GM12875 (cell line): Measurements from ENCODE around the gene CD300LD.
"Not testable (repeated sequence)": the region's sequence is repeated elsewhere in the genome, so short reads cannot be mapped to it uniquely, and the experiment has no call there.

ENCODE experiments used
- H3K4me3 ChIP-seq: one replicate; pipeline ENCODE4 v1.5.1; 2011; ENCODE audit warnings: low read depth, low read length, control low read depth
- TF ChIP-seq, protein P1 (sequence below): IDR thresholded peaks from 2 replicates; pipeline ENCODE4 v1.5.1; 2011; ENCODE audit warnings: low read depth, mild to moderate bottlenecking, control low read depth, inconsistent platforms, low read length, moderate library complexity, borderline replicate concordance; ENCODE audit not compliant: insufficient read depth

The CD300LD gene

DNA sequence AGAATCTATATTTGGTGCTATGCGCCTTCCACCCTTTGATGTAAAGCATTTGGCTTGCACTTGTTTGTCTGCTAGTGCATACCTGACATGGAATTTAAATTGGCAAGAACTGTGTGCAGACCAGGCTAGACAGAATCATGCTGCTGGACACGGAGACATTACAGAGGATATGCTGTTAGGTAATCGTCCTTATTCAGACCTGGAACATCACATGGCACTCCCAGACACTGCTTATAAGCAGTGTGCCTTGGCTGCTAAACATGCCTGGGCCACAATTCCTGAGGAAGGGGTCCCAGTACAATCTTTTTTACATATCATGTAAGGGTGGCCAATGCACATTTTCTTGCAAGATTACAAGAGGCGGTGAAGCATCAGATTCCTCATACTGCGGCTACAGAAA, 6.4 kb downstream of the CD300LD start:
- TF ChIP-seq, protein P1, sequence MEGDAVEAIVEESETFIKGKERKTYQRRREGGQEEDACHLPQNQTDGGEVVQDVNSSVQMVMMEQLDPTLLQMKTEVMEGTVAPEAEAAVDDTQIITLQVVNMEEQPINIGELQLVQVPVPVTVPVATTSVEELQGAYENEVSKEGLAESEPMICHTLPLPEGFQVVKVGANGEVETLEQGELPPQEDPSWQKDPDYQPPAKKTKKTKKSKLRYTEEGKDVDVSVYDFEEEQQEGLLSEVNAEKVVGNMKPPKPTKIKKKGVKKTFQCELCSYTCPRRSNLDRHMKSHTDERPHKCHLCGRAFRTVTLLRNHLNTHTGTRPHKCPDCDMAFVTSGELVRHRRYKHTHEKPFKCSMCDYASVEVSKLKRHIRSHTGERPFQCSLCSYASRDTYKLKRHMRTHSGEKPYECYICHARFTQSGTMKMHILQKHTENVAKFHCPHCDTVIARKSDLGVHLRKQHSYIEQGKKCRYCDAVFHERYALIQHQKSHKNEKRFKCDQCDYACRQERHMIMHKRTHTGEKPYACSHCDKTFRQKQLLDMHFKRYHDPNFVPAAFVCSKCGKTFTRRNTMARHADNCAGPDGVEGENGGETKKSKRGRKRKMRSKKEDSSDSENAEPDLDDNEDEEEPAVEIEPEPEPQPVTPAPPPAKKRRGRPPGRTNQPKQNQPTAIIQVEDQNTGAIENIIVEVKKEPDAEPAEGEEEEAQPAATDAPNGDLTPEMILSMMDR, result no peak

DNA sequence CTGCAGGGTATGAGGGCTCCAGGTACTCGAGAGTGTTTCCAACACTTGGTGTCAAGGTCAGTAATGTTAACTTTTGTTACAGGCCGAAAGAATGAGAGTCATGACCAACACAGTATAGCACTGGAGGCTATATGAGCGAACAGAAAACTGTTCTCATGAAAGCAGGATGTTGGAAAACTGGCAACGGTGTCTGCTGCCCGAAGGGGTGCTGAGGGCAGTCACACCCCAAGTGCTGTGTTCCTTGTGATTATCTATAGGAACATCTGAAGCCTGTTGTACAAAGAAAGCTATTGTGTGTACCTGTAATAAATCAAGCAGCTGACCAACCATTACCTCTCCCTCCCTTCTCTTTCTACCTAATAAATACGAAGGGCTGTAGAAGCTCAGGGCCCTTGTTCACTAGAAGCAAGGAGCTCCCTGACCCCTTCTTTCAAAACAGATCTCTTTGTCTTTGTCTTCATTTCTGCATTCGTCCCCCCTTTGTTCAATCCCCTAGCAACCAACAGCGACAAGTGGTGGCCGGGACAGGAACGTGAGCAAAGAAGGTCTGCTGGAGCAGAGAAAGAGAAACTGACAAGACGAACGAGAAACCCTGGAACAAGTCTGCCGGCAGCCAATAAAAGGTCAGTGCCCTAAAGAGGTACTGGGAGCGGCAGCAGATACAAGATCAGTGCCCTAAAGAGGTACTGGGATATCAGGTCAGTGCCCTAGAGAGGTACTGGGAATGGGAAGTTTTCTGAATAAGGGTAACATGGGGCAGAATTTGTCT, 7.6 kb downstream of the CD300LD start:
- H3K4me3 ChIP-seq, result no peak overlapping the region
- TF ChIP-seq, protein P1, result no peak

More for the DNA sequence above, 6.4 kb downstream of the CD300LD start:
- no peak overlapping the region for H3K4me3 ChIP-seq

DNA sequence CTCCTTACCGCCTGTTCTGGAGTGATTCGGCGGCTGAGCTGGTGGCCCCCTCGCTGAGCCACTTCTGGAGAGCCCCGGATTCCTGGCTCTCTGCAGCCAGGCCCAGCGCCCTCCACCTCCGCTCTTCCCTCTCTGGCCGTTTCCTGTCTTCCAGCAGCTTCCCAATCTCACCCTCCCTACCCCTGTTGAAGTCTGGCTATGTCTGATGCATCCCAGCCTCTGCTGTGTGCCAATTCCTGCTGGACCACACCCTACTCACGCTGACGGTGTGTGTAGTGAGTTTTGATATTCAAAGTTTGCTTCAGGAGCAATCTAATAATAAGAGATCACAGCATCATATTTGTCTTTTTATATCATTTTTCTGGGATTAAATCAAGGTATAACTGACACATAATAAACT, 9.4 kb downstream of the CD300LD start:
- TF ChIP-seq, protein P1, result no peak
- H3K4me3 ChIP-seq, result no peak overlapping the region

DNA sequence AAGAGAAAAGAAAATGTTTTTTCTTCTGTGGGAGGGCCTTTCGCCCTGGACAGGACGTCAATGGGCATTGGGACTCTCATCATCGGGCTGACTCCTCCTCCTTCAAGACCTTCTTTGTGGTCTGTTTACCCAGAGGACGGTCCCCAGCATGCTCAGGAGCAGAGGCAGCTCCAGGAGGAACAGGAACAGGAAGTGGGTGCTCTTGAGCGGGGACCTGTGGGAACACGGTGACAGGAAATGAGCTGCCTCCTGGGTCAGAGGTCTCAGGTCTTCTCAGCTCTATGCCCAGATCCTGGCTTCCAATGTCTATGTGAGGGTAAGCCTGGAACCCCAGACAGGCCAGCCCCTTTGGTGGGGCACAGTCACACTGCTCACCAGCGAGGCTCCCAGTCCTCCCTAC, 12.2 kb downstream of the CD300LD start:
- TF ChIP-seq, protein P1, result no peak
- H3K4me3 ChIP-seq, result no peak overlapping the region

DNA sequence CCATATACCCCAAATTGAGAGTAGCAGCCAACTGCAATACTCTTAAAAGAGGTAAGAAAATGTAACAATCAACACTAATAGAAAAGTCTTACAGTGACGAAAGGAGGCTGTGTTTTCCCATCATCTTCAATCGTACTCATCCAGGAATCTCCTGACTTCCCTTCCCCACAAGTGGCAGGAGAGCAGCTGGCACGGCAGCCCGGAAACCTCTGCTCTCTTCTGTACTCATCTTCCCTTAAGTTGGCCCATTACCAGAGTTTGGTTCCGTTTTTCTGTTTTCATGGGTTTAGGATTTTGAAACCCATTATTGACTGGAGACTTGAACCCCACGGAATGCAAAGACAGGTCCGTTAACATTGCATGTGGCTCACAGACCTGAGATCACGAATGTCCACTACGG, 13.1 kb downstream of the CD300LD start:
- TF ChIP-seq, protein P1, result no peak

DNA sequence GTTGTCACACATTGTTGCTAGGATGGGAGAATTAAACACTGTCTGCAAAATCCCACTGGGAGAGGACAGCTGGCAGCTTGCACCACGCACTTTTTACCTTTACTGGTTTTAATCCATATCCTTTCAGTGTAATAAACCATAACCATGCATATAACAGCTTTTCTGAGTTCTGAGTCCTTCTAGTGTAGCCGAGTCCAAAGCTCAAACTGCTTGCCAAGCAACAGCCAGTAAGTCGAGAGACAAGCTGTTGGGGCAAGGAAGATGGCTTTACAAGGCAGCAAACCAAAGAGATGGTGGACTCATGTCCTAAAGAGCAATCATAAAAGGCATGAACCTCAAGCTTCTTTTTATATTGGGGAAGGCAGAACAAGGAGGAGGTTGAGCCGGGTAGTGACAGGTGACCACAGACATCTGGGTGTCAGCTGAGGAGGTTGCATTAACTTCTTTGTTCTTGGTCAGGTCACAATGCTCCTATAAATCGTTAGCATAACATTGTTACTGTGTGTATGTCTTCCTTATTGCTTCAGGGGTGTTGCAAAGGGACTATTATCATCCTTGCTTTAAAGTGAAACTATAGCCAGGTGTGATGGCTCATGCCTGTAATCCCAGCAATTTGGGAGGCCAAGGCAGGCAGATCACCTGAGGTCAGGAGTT, 17.5 kb downstream of the CD300LD start:
- no peak overlapping the region for H3K4me3 ChIP-seq
- TF ChIP-seq, protein P1, result no peak

More for the DNA sequence above, 13.1 kb downstream of the CD300LD start:
- H3K4me3 ChIP-seq, result no peak overlapping the region

DNA sequence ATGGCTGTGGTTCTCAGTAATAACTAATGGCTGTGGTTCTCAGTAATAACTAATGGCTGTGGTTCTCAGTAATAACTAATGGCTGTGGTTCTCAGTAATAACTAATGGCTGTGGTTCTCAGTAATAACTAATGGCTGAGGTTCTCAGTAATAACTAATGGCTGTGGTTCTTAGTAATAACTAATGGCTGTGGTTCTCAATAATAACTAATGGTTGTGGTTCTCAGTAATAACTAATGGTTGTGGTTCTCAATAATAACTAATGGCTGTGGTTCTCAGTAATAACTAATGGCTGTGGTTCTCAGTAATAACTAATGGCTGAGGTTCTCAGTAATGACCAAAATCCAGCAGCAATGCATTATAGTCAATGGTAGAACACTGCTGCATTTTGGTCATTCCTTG, 18.4 kb downstream of the CD300LD start:
- not testable (repeated sequence) for H3K4me3 ChIP-seq
